Nephron (organoid): ENCODE measurements around the gene SEC14L3.

ENCODE experiments used
- H3K27ac Mint-ChIP-seq, 3 experiments: 2 replicates each; pipeline ENCODE4 v1.8.0; 2020; ENCODE audit warnings: mixed read lengths in 3 of 3, mild to moderate bottlenecking in 2 of 3, moderate library complexity in 1 of 3
- H3K27me3 Mint-ChIP-seq: 2 replicates; pipeline ENCODE4 v1.8.0; 2021; ENCODE audit warnings: low read depth, mild to moderate bottlenecking, moderate library complexity, mixed read lengths
- H3K36me3 Mint-ChIP-seq: 2 replicates; pipeline ENCODE4 v1.8.0; 2020; ENCODE audit warnings: low read depth, mixed read lengths
- H3K4me1 Mint-ChIP-seq: 2 replicates; pipeline ENCODE4 v1.8.0; 2020; ENCODE audit warnings: mixed read lengths
- H3K4me3 Mint-ChIP-seq, 3 experiments: 2 replicates each; pipeline ENCODE4 v1.8.0; 2020; ENCODE audit warnings: mild to moderate bottlenecking in 3 of 3, mixed read lengths in 3 of 3, moderate library complexity in 2 of 3
- H3K9me3 Mint-ChIP-seq: 2 replicates; pipeline ENCODE4 v1.8.0; 2020; ENCODE audit warnings: mixed read lengths
- TF ChIP-seq, protein P1 (sequence below), 3 experiments: fragments of 200-600 bp; sonication (generic); IDR thresholded peaks; one replicate each; pipeline ENCODE4 v1.5.0; 2021; ENCODE audit warnings: antibody characterized with exemption in 3 of 3; ENCODE audit not compliant: unreplicated experiment in 3 of 3

SEC14L3 gene

DNA sequence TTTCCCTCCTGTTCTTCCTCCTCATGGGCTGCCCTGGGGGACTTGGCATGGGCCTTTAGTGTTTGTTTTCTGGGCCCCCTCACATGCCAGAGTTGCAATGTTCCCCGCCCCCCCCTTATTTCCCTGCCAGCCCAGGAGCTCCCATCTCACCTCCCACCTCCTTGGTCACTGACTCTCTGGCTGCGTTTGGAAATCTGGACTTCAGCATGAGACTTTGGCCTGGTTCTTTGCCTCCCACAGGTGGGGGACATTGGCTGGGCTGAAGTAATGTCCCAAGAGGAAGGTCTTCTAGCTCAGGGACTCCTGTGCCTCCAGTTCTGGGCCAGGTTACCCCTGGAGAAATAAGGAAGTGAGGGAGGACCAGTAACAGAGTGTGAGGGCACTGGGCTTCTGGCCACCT, 39.3 kb downstream of the SEC14L3 start:
- no peak overlapping the region for H3K4me3 Mint-ChIP-seq
- H3K9me3 Mint-ChIP-seq = no peaks in the 10 kb centered on the region
- TF ChIP-seq, protein P1, sequence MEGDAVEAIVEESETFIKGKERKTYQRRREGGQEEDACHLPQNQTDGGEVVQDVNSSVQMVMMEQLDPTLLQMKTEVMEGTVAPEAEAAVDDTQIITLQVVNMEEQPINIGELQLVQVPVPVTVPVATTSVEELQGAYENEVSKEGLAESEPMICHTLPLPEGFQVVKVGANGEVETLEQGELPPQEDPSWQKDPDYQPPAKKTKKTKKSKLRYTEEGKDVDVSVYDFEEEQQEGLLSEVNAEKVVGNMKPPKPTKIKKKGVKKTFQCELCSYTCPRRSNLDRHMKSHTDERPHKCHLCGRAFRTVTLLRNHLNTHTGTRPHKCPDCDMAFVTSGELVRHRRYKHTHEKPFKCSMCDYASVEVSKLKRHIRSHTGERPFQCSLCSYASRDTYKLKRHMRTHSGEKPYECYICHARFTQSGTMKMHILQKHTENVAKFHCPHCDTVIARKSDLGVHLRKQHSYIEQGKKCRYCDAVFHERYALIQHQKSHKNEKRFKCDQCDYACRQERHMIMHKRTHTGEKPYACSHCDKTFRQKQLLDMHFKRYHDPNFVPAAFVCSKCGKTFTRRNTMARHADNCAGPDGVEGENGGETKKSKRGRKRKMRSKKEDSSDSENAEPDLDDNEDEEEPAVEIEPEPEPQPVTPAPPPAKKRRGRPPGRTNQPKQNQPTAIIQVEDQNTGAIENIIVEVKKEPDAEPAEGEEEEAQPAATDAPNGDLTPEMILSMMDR (IDR thresholded peaks at IDR 0.05; ENCODE audit: unreplicated experiment in 3 of 3) = no peak
- peaks cover under 1% of the 10 kb centered on the region for H3K36me3 Mint-ChIP-seq
- no peaks in the 10 kb centered on the region for H3K4me1 Mint-ChIP-seq
- no peak overlapping the region for H3K27ac Mint-ChIP-seq
- H3K27me3 Mint-ChIP-seq = peaks cover 4% of the 10 kb centered on the region

DNA sequence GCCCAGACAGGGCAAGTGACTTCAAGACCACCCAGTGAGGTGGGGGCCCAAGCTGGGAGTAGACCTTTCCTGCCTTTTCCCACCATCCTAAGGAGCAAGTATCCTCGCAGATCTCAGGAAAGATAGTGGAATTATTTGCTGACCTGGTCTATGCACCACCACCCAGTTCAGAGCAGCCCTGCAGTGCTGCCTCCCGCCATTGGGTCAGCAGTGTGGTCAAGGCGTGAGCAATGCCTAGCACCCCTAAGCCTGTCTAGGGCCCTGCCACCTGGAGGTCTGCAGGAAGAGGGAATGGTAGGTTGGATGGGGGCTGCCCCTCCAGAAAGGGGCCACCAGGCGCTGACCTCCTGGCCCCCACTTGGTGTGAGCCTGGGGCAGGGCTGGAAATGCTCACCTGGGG, 39.7 kb downstream of the SEC14L3 start:
- H3K27ac Mint-ChIP-seq = no peak overlapping the region
- TF ChIP-seq, protein P1 (IDR thresholded peaks at IDR 0.05; ENCODE audit: unreplicated experiment in 3 of 3) = no peak
- no peaks in the 10 kb centered on the region for H3K4me1 Mint-ChIP-seq

DNA sequence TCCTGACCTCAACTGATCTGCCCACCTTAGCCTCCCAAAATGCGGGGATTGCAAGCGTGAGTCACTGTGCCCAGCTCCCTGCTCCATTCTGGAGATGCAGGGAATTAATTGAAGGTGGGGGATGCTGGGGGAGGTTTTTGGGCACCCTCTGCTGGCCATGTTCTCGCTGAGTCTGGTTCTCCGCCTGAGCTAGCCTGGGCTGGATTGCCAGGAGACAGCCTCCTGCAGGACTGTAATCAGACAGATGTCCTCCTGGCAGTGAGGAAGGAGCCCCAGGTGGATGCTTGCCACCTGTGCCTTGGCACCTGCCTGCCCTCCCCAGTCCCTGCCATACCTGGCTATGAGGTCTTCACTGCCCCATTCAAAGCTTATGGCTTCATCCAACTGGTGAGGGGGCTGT, 40.9 kb downstream of the SEC14L3 start:
- H3K4me3 Mint-ChIP-seq = no peak overlapping the region
- H3K27ac Mint-ChIP-seq = no peak overlapping the region
- H3K4me1 Mint-ChIP-seq = peaks cover 5% of the 10 kb centered on the region
- H3K9me3 Mint-ChIP-seq = no peaks in the 10 kb centered on the region
- peaks cover 2% of the 10 kb centered on the region for H3K27me3 Mint-ChIP-seq
- TF ChIP-seq, protein P1 (IDR thresholded peaks at IDR 0.05; ENCODE audit: unreplicated experiment in 3 of 3) = no peak
- H3K36me3 Mint-ChIP-seq = peaks cover 4% of the 10 kb centered on the region

More for the DNA sequence above, 39.7 kb downstream of the SEC14L3 start:
- peaks cover 4% of the 10 kb centered on the region for H3K36me3 Mint-ChIP-seq
- no peak overlapping the region for H3K4me3 Mint-ChIP-seq
- H3K27me3 Mint-ChIP-seq = peaks cover 4% of the 10 kb centered on the region
- no peaks in the 10 kb centered on the region for H3K9me3 Mint-ChIP-seq

DNA sequence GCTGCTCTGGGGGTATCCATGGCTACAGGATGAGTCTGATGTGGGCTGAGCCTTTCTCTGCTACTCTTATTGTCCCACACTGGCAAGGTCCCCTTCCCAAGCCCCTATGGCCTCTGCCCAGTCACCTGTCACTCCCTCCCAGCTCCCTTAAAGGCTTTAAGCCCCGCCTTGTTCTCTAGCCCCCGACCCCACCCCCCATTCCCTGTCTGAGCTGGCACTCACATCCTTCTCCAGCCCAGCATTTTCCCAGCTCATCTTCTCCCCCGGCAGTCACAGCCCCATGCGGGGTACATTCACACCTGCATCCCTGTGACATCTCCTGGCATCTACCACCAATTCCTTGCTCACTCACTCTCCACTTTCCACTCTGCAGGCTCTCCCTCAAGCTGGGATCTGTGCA, 41.9 kb downstream of the SEC14L3 start:
- peaks cover 12% of the 10 kb centered on the region for H3K4me1 Mint-ChIP-seq

DNA sequence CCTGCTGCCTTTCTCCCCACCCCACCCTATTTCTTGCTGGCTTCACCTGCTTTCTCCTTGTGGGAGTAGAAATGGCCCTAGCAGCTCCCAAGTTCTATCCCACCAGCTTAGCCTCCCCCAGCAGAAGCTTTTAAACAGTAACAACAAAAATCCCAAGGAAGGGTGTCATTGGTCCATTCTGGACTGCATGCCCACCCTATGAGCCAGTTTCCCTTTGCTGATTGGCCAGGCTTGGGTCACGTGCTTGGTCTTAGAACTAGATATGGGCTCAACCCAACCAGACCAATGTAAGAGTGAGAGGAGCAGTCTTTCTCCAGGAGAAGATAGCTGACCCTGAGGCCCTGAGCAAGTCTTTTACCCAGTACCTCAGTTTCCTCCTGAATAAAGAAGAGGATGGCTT, 43.9 kb downstream of the SEC14L3 start:
- Mint-ChIP-seq H3K4me1 (peaks cover 26% of the 10 kb centered on the region), H3K36me3 (peaks cover 4% of the 10 kb centered on the region), H3K4me3 (peak overlapping the region; percentile 44 to 61 (median 57)), H3K27ac (no peak overlapping the region), H3K27me3 (no peaks in the 10 kb centered on the region), H3K9me3 (no peaks in the 10 kb centered on the region)
- TF ChIP-seq, protein P1 (IDR thresholded peaks at IDR 0.05; ENCODE audit: unreplicated experiment in 3 of 3) = no peak

More for the DNA sequence above, 41.9 kb downstream of the SEC14L3 start:
- no peaks in the 10 kb centered on the region for H3K9me3 Mint-ChIP-seq
- H3K4me3 Mint-ChIP-seq = peak overlapping the region in 2 of 3 experiments; percentile 24 to 49
- peaks cover 4% of the 10 kb centered on the region for H3K36me3 Mint-ChIP-seq
- TF ChIP-seq, protein P1 (IDR thresholded peaks at IDR 0.05; ENCODE audit: unreplicated experiment in 3 of 3) = no peak
- no peaks in the 10 kb centered on the region for H3K27me3 Mint-ChIP-seq
- no peak overlapping the region for H3K27ac Mint-ChIP-seq
